Activated CD4-positive, alpha-beta T cell treated with anti-CD3 and anti-CD28 coated beads, Interleukin-2, amount 10 ng/mL, durations not matched to agents 24 days and 14 days (primary cell): ENCODE results near the gene LMTK3. TPM values are rescaled to one million over a fixed set of nuclear protein-coding genes. Genes with fewer than 3 reads are reported as not detected.
A peak's percentile ranks its signal among the peaks of the same experiment; 100 is the strongest.

Source experiments
- DNase-seq: peaks from one replicate; pipeline ENCODE4 v3.0.0; 2022
- H3K27ac Mint-ChIP-seq: one replicate; pipeline ENCODE4 v1.8.0; 2022; ENCODE audit warnings: mild to moderate bottlenecking, mixed read lengths
- H3K27me3 Mint-ChIP-seq: one replicate; pipeline ENCODE4 v1.8.0; 2022; ENCODE audit warnings: mixed read lengths
- H3K36me3 Mint-ChIP-seq: one replicate; pipeline ENCODE4 v1.8.0; 2022; ENCODE audit warnings: low read depth, mild to moderate bottlenecking, mixed read lengths
- H3K4me1 Mint-ChIP-seq: one replicate; pipeline ENCODE4 v1.8.0; 2021; ENCODE audit warnings: mixed read lengths
- H3K4me3 Mint-ChIP-seq: one replicate; pipeline ENCODE4 v1.8.0; 2022; ENCODE audit warnings: mild to moderate bottlenecking, moderate library complexity, mixed read lengths
- H3K9me3 Mint-ChIP-seq: one replicate; pipeline ENCODE4 v1.8.0; 2021; ENCODE audit warnings: mixed read lengths
- intact Hi-C: fragments of 100-400 bp; cut with micrococcal nuclease; formaldehyde crosslinking; loops from one replicate; pipeline ENCODE4 v1.15.1; 2023
- total RNA-seq: library from RNA; stranded (reverse); gene quantifications from 2 replicates; pipeline ENCODE4 v1.2.3, GENCODE V29; 2022

LMTK3 gene
- total RNA-seq, result 3.0 and 3.6 TPM in 2 replicates

- Mint-ChIP-seq H3K4me1 (peaks cover 10% of the 10 kb centered on the region), H3K27ac (peak within 1 kb of the TSS; percentile 77), H3K9me3 (no peaks in the 10 kb centered on the region), H3K4me3 (no peak within 1 kb of the TSS), H3K36me3 (no peaks in the 10 kb centered on the region), H3K27me3 (no peaks in the 10 kb centered on the region)
- intact Hi-C loops, result loop anchor here (5.0 kb wide), 2 partner anchors 150 to 190 kb away; partner anchors contain the start of genes SYNGR4 and TMEM143
- DNase-seq, result peak; percentile 92
Measured at GRCh38 chr19:48511800-48512503, at the start of gene LMTK3. LMTK3 (minus strand) TSS chr19:48511835; CDS start chr19:48511576, 259 bp downstream.

GRCh38 chr19:48561412-48561811 is 49.8 kb upstream of the LMTK3 start:
- no peak for DNase-seq
- Mint-ChIP-seq H3K4me1 (peaks cover 2% of the 10 kb centered on the region), H3K4me3 (no peak overlapping the region), H3K36me3 (no peaks in the 10 kb centered on the region), H3K27me3 (peaks cover 3% of the 10 kb centered on the region), H3K27ac (no peak overlapping the region), H3K9me3 (no peaks in the 10 kb centered on the region)
- intact Hi-C loops, result no loop called here

GRCh38 chr19:48560095-48560530 is 48.5 kb upstream of the LMTK3 start:
- H3K36me3 Mint-ChIP-seq, result no peaks in the 10 kb centered on the region
- no peaks in the 10 kb centered on the region for H3K9me3 Mint-ChIP-seq
- H3K4me1 Mint-ChIP-seq, result peaks cover 2% of the 10 kb centered on the region
- intact Hi-C loops, result no loop called here
- H3K4me3 Mint-ChIP-seq, result no peak overlapping the region
- peaks cover 3% of the 10 kb centered on the region for H3K27me3 Mint-ChIP-seq
- DNase-seq, result no peak
- no peak overlapping the region for H3K27ac Mint-ChIP-seq

- Mint-ChIP-seq H3K36me3 (no peaks in the 10 kb centered on the region), H3K9me3 (no peaks in the 10 kb centered on the region), H3K27ac (no peak overlapping the region), H3K27me3 (peaks cover 3% of the 10 kb centered on the region), H3K4me1 (peaks cover 2% of the 10 kb centered on the region), H3K4me3 (no peak overlapping the region)
- DNase-seq, result no peak
- intact Hi-C loops, result no loop called here
Measured at GRCh38 chr19:48558018-48558684, 46.5 kb upstream of the LMTK3 start.

DNA sequence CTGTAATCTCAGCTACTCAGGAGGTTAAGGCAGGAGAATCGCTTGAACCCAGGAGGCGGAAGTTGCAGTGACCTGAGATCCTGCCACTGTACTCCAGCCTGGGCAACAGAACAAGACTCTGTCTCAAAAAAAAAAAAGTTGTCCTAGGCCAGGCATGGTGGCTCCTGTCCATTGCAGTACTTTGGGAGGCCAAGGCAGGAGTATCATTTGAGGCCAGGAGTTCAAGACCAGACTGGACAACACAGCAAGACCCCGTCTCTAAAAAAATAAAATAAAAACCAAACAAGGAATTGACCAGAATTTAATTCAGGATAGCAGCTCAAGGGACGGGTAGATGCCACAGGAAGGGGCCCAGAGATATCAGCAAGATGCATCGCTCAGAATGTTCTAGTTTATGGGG is 45.2 kb upstream of the LMTK3 start:
- no peak for DNase-seq
- Mint-ChIP-seq H3K27ac (no peak overlapping the region), H3K27me3 (peaks cover 3% of the 10 kb centered on the region), H3K36me3 (no peaks in the 10 kb centered on the region), H3K9me3 (no peaks in the 10 kb centered on the region), H3K4me3 (no peak overlapping the region), H3K4me1 (peaks cover 2% of the 10 kb centered on the region)
- intact Hi-C loops, result no loop called here

DNA sequence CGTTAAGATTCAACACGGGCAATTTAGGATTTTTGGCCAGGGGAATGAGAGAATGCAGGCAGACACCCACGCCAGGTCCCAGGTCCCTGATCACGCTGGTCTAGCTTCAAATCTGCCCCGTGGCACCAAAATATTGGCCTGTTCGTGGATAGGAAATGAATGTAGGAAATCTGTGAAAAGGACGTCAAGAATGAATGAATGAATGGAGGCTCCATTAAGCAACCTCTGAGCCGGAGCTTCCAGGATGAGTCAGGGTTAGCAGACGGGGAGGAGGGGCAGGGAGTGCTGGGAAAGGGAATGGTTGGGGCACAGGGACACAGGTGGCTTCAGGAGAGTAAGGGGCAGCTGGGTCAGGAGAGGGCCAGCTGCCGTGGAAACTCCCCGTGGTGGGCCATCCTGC is 44.5 kb upstream of the LMTK3 start:
- H3K4me3 Mint-ChIP-seq, result no peak overlapping the region
- peaks cover 2% of the 10 kb centered on the region for H3K4me1 Mint-ChIP-seq
- H3K9me3 Mint-ChIP-seq, result no peaks in the 10 kb centered on the region
- no peak overlapping the region for H3K27ac Mint-ChIP-seq
- H3K27me3 Mint-ChIP-seq, result peaks cover 3% of the 10 kb centered on the region
- intact Hi-C loops, result no loop called here
- H3K36me3 Mint-ChIP-seq, result no peaks in the 10 kb centered on the region
- DNase-seq, result no peak

GRCh38 chr19:48554385-48555091 is 42.9 kb upstream of the LMTK3 start:
- no peak overlapping the region for H3K4me3 Mint-ChIP-seq
- intact Hi-C loops, result no loop called here
- H3K4me1 Mint-ChIP-seq, result peaks cover 2% of the 10 kb centered on the region
- no peaks in the 10 kb centered on the region for H3K9me3 Mint-ChIP-seq
- peaks cover 3% of the 10 kb centered on the region for H3K27me3 Mint-ChIP-seq
- H3K36me3 Mint-ChIP-seq, result no peaks in the 10 kb centered on the region
- DNase-seq, result no peak
- no peak overlapping the region for H3K27ac Mint-ChIP-seq

DNA sequence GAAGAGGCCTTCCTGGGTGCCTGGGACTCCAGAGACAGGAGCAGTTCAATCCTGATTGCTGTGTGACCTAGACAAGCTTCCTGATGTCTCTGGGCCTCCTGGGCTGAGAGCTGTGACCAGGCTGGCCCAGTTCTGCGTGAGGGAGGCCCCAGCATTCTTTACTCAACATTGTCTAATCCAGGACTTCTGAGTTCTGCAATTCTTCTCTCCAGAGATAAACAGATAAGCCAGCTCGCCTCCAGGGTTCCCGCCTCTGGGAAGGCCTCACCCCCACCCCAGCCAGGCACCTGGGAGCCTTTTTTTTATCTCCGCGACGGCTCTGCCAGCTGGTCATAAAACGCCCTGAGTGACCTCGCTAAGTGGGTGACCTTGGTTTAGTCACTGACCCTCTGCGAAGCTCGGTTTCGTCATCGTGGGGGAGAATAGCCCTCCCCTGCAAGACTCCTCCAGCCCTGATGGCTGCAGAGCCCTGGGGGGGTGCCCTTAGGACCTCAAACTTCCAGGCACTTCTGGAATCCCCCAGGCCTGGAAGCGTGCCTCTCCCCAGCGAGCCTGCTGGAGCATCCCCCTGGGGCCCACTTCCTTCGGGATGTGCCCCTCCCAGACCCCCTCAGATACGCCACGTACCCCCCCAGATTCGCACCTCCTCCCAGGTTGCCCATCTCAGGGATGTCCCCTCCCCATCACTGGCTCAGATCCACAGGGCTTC is 42.2 kb upstream of the LMTK3 start:
- H3K4me3 Mint-ChIP-seq, result no peak overlapping the region
- no peak overlapping the region for H3K27ac Mint-ChIP-seq
- no peaks in the 10 kb centered on the region for H3K9me3 Mint-ChIP-seq
- intact Hi-C loops, result no loop called here
- H3K4me1 Mint-ChIP-seq, result peaks cover 2% of the 10 kb centered on the region
- peaks cover 2% of the 10 kb centered on the region for H3K27me3 Mint-ChIP-seq
- H3K36me3 Mint-ChIP-seq, result no peaks in the 10 kb centered on the region
- DNase-seq, result no peak

DNA sequence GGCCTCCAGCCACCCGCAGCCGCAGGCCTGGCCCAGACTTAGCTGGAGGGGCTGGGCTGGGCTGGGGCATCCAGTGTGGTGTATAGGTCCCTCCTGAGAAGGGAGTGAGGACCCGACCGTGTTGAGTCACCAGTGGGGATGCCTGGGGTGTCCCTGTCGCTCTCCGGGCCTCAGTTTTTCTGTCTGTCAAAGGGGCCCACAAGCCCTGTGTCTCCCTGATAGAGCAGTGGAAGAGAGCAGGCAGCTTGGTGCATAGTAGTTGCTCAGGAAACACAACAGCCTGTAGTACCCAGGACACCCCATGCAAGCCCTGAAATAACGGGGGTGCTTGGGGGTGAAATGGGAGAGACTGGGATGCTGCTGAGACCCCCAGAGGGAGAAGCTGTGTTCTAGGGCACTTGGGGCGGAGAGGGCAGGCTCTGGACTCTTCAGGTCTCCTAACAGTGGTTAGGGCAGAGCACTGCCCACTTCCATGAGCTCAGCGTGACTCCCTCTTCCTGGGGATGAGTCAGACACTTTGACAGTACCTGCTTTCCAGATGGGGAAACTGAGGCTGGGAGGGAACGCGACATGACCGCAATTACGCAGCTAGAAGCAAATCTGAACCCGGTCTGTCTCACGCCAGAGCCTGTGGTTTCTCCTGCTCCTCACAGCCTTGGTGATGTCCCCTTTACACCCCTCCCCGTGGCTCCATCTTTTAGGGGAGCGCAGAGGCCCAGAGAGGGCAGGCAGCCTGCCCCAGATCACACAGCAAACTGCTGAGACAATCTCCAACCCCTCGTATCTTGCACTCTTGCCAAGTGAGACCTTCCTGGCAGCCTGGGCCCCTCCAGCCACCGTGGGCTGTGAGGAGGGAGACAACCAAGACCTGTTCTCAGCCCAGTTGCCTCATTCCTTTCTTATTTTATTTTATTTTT is 41.0 kb upstream of the LMTK3 start:
- Mint-ChIP-seq H3K27ac (no peak overlapping the region), H3K4me1 (no peaks in the 10 kb centered on the region), H3K27me3 (no peaks in the 10 kb centered on the region), H3K9me3 (no peaks in the 10 kb centered on the region), H3K36me3 (no peaks in the 10 kb centered on the region), H3K4me3 (no peak overlapping the region)
- DNase-seq, result no peak
- intact Hi-C loops, result no loop called here

- Mint-ChIP-seq H3K4me3 (no peak within 1 kb of the TSS), H3K4me1 (no peaks in the 10 kb centered on the region), H3K9me3 (no peaks in the 10 kb centered on the region), H3K27me3 (no peaks in the 10 kb centered on the region), H3K27ac (no peak within 1 kb of the TSS), H3K36me3 (no peaks in the 10 kb centered on the region)
- DNase-seq, result no peak
- intact Hi-C loops, result no loop called here
Measured at GRCh38 chr19:48551437-48552302, 40.0 kb upstream of the LMTK3 start, which contains the start of gene SULT2B1. SULT2B1 (plus strand) TSS chr19:48552172; CDS start chr19:48552253, 81 bp downstream.

GRCh38 chr19:48549380-48549779 is 37.7 kb upstream of the LMTK3 start:
- intact Hi-C loops, result no loop called here
- DNase-seq, result no peak
- Mint-ChIP-seq H3K4me3 (no peak overlapping the region), H3K36me3 (no peaks in the 10 kb centered on the region), H3K27ac (no peak overlapping the region), H3K27me3 (no peaks in the 10 kb centered on the region), H3K9me3 (no peaks in the 10 kb centered on the region), H3K4me1 (no peaks in the 10 kb centered on the region)

DNA sequence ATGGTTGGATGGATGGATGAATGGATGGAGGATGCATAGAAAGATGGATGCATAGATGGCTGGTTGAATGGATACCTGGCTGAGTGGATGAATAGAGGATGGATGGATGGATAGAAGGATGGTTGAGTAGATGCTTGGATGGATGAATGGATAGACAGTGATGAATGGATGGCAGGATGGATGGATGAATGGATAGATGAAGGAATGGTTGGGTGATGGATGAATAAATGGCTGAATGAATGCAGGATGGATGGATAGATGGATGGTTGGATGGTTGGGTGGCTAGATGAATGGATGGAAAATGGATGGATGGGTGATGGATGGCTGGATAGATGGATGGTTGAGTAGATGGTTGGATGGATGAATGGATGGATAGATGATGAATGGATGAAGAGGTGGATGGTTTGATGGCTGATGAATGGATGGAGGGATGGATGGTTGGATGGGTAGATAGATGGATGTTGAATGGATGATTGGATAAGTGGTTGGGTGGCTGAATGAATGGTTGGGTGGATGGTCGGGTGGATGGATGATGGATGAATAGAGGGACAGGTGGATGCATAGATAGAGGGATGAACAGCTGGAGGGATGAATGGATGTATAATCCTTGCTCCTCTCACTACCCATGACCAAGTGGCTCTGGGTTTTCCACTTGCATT is 36.7 kb upstream of the LMTK3 start:
- H3K4me3 Mint-ChIP-seq, result no peak overlapping the region
- no peaks in the 10 kb centered on the region for H3K36me3 Mint-ChIP-seq
- no peaks in the 10 kb centered on the region for H3K9me3 Mint-ChIP-seq
- no peak overlapping the region for H3K27ac Mint-ChIP-seq
- H3K27me3 Mint-ChIP-seq, result no peaks in the 10 kb centered on the region
- no peaks in the 10 kb centered on the region for H3K4me1 Mint-ChIP-seq
- intact Hi-C loops, result no loop called here
- DNase-seq, result no peak
